ENCODE results near the gene FCGR3A. TPM values are rescaled to one million over a fixed set of nuclear protein-coding genes. Genes with fewer than 3 reads are reported as not detected.
A peak's percentile ranks its signal among the peaks of the same experiment; 100 is the strongest.
"Not testable (repeated sequence)": the region's sequence is repeated elsewhere in the genome, so short reads cannot be mapped to it uniquely, and the experiment has no call there.

Gene FCGR3A
- total RNA-seq, 1 experiment from 2014 or later, result not detected

DNA sequence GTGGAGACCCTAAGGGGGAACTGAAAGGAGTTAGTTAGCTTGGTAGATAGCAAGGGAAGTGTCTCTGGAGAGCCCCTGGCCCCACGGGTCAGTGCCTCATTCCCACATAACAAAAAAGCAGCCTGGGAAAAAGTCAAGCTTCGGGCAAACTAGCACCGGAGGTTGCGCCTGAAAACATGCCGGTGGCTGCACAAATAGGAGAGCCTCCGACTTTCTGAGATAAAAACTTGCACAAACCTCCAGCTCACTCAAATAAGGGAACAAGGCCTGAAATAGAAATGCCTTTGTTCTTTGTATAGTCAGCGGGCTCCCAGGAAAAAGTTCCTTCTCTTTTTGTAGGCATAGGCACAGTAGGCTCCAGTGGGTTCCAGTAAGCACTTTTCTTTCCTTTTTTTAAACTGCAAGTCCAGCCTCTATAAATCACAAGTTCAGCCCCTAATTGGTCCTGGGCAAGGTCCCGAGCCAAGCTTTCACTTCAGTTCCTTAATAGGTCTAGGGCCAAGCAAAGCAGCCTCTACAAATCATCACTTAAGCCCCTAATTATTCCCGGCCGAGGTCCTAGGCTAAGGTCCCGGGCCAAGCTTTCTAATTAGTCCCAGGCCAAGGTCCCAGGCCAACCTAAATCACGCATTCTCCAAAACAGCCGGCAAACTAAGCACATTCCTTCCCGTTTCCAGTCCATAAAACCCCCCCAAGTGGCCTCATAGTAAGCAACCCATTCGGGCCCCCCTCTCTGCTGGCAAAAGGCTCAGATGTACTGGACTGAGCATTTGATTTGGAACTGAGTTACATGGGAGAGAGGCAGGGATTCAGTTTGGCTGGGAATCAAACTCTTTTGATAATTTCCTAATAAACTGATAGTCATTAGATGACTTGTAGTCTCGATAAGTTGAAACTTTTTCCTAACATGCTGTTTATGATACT lies 16.7 kb downstream of the FCGR3A start:
- CTCF ChIA-PET, result not testable (repeated sequence)
- peaks cover 17% of the 10 kb centered on the region for H3K36me3 Mint-ChIP-seq (ENCODE audit: insufficient read depth, unreplicated experiment)

DNA sequence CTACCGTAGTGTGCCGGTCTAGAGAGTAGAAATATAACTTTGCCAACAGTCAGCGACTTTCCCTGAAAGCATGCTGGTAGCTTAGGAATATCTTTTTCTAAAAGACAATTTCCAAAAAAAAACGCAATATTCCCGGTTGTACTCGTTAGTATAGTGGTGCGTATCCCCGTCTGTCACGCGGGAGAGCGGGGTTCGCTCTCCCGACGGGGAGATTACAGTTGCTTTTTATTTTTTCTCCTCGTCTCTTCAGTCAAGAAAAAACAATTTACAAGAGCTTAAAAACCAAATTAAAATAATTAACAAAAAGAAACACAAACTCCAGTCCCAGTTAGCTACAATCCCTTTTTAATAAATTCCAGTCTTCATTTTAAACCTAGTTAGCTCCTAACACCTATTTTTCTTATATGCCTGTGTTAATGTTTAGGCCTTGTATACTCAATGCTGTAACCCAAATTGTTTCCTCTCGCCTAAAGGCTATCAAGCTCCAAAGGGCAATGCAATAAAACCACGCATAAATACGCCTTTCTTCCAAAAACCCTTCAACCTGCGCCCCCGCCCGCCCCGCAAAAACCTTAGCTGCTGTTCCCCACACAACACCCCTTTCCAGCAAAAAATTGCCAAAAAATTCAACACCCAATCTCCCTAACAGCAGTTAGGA lies 17.5 kb downstream of the FCGR3A start:
- Mint-ChIP-seq H3K4me3 (ENCODE audit: low read depth, unreplicated experiment) (peak overlapping the region; percentile 14), H3K4me1 (ENCODE audit: low read depth, unreplicated experiment) (peaks cover 4% of the 10 kb centered on the region), H3K36me3 (ENCODE audit: insufficient read depth, unreplicated experiment) (peaks cover 17% of the 10 kb centered on the region), H3K9me3 (ENCODE audit: low read depth, unreplicated experiment) (peaks cover 3% of the 10 kb centered on the region), H3K27me3 (ENCODE audit: unreplicated experiment) (no peaks in the 10 kb centered on the region), H3K27ac (ENCODE audit: unreplicated experiment) (no peak overlapping the region)
- DNase-seq, result no peak
- TF ChIP-seq, protein P1, sequence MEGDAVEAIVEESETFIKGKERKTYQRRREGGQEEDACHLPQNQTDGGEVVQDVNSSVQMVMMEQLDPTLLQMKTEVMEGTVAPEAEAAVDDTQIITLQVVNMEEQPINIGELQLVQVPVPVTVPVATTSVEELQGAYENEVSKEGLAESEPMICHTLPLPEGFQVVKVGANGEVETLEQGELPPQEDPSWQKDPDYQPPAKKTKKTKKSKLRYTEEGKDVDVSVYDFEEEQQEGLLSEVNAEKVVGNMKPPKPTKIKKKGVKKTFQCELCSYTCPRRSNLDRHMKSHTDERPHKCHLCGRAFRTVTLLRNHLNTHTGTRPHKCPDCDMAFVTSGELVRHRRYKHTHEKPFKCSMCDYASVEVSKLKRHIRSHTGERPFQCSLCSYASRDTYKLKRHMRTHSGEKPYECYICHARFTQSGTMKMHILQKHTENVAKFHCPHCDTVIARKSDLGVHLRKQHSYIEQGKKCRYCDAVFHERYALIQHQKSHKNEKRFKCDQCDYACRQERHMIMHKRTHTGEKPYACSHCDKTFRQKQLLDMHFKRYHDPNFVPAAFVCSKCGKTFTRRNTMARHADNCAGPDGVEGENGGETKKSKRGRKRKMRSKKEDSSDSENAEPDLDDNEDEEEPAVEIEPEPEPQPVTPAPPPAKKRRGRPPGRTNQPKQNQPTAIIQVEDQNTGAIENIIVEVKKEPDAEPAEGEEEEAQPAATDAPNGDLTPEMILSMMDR (IDR thresholded peaks at IDR 0.05; ENCODE audit: unreplicated experiment), result no peak
- CTCF ChIA-PET, result no interaction called here
- intact Hi-C loops (cut with micrococcal nuclease; ENCODE audit: unreplicated experiment), result no loop called here
- no TSS peak for BruUV-seq (replicated peaks)

More for the DNA sequence above, 16.7 kb downstream of the FCGR3A start:
- H3K4me1 Mint-ChIP-seq (ENCODE audit: low read depth, unreplicated experiment); DNase-seq; intact Hi-C loops (cut with micrococcal nuclease; ENCODE audit: unreplicated experiment); H3K27ac Mint-ChIP-seq (ENCODE audit: unreplicated experiment); BruUV-seq (replicated peaks); H3K9me3 Mint-ChIP-seq (ENCODE audit: low read depth, unreplicated experiment); H3K4me3 Mint-ChIP-seq (ENCODE audit: low read depth, unreplicated experiment); H3K27me3 Mint-ChIP-seq (ENCODE audit: unreplicated experiment): not testable (repeated sequence)

DNA sequence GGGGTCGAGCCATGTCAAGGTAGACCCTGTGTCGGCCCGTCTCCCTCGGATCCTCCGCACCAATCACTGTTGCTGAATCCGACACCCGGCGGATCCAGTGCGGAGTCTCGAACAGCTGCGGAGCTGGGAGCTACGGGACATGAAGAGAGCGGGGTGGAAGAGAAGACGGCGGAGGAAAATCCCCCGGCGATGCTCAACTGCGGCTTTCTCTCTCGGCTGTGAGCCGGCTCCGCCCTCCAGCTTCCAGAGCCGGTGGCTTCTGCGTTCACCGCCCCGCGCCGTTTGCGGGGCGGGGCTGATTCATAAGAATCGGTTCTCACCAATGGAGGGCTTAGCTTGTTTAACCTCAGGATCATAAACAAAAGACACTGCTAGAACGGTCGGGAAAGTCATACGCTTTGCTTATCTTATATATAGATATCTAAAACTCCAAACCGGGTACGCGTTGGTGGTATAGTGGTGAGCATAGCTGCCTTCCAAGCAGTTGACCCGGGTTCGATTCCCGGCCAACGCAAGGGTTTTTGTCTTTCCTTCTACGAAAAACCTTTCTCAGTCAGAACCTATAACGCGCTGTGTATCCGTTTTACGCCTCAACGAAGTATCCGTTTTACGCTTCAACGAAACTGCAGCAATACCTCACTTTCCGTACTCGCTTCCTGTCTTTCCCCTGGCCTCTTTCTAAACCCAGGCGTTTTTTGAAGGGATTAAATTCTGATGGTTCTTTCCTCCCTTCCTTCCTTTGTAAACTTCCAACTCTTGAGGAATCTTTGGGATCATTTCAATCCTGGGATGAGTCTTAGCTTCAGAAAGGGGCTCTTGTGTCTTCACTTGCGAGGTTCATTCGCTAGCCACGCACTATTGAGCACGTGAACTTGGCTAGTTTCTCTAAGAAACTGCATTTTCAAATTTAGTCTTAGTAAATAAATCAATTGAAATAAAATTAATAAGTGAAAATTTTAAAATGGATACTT lies 18.7 kb downstream of the FCGR3A start:
- BruUV-seq (replicated peaks), result TSS peak; percentile 98
- H3K27ac Mint-ChIP-seq (ENCODE audit: unreplicated experiment), result peak overlapping the region; percentile 97
- H3K27me3 Mint-ChIP-seq (ENCODE audit: unreplicated experiment); intact Hi-C loops (cut with micrococcal nuclease; ENCODE audit: unreplicated experiment); H3K9me3 Mint-ChIP-seq (ENCODE audit: low read depth, unreplicated experiment); H3K4me1 Mint-ChIP-seq (ENCODE audit: low read depth, unreplicated experiment): not testable (repeated sequence)
- H3K36me3 Mint-ChIP-seq (ENCODE audit: insufficient read depth, unreplicated experiment), result peaks cover 20% of the 10 kb centered on the region
- CTCF ChIA-PET, result interaction anchor here (0.9 kb wide), 1 partner anchor 208 kb away, joined by 4 read pairs; no protein-coding TSS in a partner anchor
- peak; percentile 91 for DNase-seq
- peak overlapping the region; percentile 79 for H3K4me3 Mint-ChIP-seq (ENCODE audit: low read depth, unreplicated experiment)

DNA sequence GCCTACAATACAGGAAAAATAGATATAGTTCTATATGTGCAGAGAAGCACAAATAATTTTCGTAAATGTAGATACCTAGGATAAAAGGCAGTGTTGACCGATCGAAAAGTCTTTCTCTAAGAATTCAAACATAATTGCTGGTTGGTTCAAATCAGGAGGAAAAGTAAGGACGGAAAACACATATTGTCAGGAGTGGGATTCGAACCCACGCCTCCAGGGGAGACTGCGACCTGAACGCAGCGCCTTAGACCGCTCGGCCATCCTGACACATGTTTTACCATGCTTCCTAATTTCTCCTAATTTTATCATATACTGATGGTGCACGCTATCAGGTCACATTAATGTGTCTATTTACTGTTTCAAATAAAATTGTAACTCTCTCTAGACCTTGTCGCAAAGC lies 19.5 kb downstream of the FCGR3A start:
- peaks cover 22% of the 10 kb centered on the region for H3K36me3 Mint-ChIP-seq (ENCODE audit: insufficient read depth, unreplicated experiment)
- H3K4me1 Mint-ChIP-seq (ENCODE audit: low read depth, unreplicated experiment); intact Hi-C loops (cut with micrococcal nuclease; ENCODE audit: unreplicated experiment); BruUV-seq (replicated peaks); CTCF ChIA-PET; H3K9me3 Mint-ChIP-seq (ENCODE audit: low read depth, unreplicated experiment); H3K27me3 Mint-ChIP-seq (ENCODE audit: unreplicated experiment): not testable (repeated sequence)
- peak overlapping the region; percentile 97 for H3K27ac Mint-ChIP-seq (ENCODE audit: unreplicated experiment)
- peak; percentile 83 for DNase-seq
- peak overlapping the region; percentile 79 for H3K4me3 Mint-ChIP-seq (ENCODE audit: low read depth, unreplicated experiment)

DNA sequence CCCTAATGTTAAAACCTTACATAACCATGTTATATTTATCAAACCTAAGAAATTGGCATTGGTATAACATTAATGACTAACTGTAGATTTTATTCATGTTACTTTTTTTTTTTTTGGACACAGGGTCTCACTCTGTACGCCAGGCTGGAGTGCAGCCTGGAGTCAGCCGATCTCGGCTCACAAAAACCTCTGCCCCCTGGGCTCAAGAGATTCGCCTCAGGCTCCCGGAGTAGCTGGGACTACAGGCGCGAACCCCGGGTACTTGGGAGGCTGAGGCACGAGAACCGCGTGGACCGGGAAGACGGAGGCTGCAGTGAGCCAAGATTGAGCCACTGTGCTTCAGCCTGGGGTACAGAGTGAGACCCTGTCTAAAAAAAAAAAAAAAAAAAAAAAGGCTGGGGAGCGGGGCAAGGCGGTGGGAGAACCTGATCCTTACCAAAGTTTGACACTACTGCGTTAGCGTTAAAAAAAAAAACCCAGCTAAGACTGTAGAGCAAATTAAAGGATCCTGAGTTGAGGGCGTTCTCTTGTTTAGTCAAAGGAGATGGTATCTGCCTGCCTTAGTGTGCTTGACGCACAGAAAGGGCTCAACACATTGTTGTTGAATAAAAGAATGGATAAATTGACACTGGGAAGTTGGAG lies 20.0 kb downstream of the FCGR3A start:
- Mint-ChIP-seq H3K4me3 (ENCODE audit: low read depth, unreplicated experiment) (peak overlapping the region; percentile 79), H3K27ac (ENCODE audit: unreplicated experiment) (peak overlapping the region; percentile 97), H3K36me3 (ENCODE audit: insufficient read depth, unreplicated experiment) (peaks cover 26% of the 10 kb centered on the region)
- CTCF ChIA-PET; DNase-seq; BruUV-seq (replicated peaks); H3K27me3 Mint-ChIP-seq (ENCODE audit: unreplicated experiment); intact Hi-C loops (cut with micrococcal nuclease; ENCODE audit: unreplicated experiment); H3K9me3 Mint-ChIP-seq (ENCODE audit: low read depth, unreplicated experiment); H3K4me1 Mint-ChIP-seq (ENCODE audit: low read depth, unreplicated experiment): not testable (repeated sequence)

DNA sequence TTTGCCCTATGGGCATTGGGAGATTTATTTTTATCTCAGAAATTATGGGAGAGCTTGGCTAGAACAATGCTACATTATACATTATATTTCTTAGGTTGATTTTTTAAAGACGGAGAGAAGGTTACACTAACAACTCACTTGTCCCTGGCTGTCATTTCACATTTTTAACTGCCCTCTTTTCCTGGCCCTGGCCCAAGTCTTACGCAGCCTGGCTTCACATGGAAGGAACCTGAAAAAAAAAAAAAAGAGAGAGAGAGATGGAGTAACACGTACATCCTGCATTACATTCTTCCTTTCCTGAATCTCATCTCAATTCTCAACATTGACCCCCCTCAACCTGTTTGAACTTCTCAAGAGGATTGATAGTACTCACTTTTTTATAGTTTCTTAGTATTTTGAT lies 21.1 kb downstream of the FCGR3A start:
- DNase-seq; H3K4me1 Mint-ChIP-seq (ENCODE audit: low read depth, unreplicated experiment); intact Hi-C loops (cut with micrococcal nuclease; ENCODE audit: unreplicated experiment); H3K4me3 Mint-ChIP-seq (ENCODE audit: low read depth, unreplicated experiment); H3K9me3 Mint-ChIP-seq (ENCODE audit: low read depth, unreplicated experiment); CTCF ChIA-PET; H3K27ac Mint-ChIP-seq (ENCODE audit: unreplicated experiment); H3K27me3 Mint-ChIP-seq (ENCODE audit: unreplicated experiment); BruUV-seq (replicated peaks): not testable (repeated sequence)
- H3K36me3 Mint-ChIP-seq (ENCODE audit: insufficient read depth, unreplicated experiment), result peaks cover 36% of the 10 kb centered on the region

DNA sequence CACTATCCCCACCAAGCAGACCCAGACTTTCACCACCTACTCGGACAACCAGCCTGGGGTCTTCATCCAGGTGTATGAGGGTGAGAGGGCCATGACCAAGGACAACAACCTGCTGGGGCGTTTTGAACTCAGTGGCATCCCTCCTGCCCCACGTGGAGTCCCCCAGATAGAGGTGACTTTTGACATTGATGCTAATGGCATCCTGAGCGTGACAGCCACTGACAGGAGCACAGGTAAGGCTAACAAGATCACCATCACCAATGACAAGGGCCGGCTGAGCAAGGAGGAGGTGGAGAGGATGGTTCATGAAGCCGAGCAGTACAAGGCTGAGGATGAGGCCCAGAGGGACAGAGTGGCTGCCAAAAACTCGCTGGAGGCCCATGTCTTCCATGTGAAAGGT lies 23.7 kb downstream of the FCGR3A start:
- BruUV-seq (replicated peaks); CTCF ChIA-PET; H3K9me3 Mint-ChIP-seq (ENCODE audit: low read depth, unreplicated experiment); H3K27ac Mint-ChIP-seq (ENCODE audit: unreplicated experiment); intact Hi-C loops (cut with micrococcal nuclease; ENCODE audit: unreplicated experiment); H3K4me1 Mint-ChIP-seq (ENCODE audit: low read depth, unreplicated experiment); H3K4me3 Mint-ChIP-seq (ENCODE audit: low read depth, unreplicated experiment); H3K27me3 Mint-ChIP-seq (ENCODE audit: unreplicated experiment); DNase-seq: not testable (repeated sequence)
- H3K36me3 Mint-ChIP-seq (ENCODE audit: insufficient read depth, unreplicated experiment), result peaks cover 35% of the 10 kb centered on the region

DNA sequence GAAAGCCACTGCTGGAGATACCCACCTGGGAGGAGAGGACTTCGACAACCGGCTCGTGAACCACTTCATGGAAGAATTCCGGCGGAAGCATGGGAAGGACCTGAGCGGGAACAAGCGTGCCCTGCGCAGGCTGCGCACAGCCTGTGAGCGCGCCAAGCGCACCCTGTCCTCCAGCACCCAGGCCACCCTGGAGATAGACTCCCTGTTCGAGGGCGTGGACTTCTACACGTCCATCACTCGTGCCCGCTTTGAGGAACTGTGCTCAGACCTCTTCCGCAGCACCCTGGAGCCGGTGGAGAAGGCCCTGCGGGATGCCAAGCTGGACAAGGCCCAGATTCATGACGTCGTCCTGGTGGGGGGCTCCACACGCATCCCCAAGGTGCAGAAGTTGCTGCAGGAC lies 24.3 kb downstream of the FCGR3A start:
- H3K27ac Mint-ChIP-seq (ENCODE audit: unreplicated experiment); intact Hi-C loops (cut with micrococcal nuclease; ENCODE audit: unreplicated experiment); DNase-seq; H3K4me1 Mint-ChIP-seq (ENCODE audit: low read depth, unreplicated experiment); H3K9me3 Mint-ChIP-seq (ENCODE audit: low read depth, unreplicated experiment); CTCF ChIA-PET; BruUV-seq (replicated peaks): not testable (repeated sequence)
- Mint-ChIP-seq H3K27me3 (ENCODE audit: unreplicated experiment) (peaks cover 11% of the 10 kb centered on the region), H3K4me3 (ENCODE audit: low read depth, unreplicated experiment) (peak overlapping the region; percentile 91), H3K36me3 (ENCODE audit: insufficient read depth, unreplicated experiment) (peaks cover 29% of the 10 kb centered on the region)
